ENCODE data around the gene YEATS2.
"Not testable (repeated sequence)": the region's sequence is repeated elsewhere in the genome, so short reads cannot be mapped to it uniquely, and the experiment has no call there.

Gene YEATS2

GRCh38 chr3:183714622-183715021 lies 17.0 kb downstream of the YEATS2 start:
- no peak for DNase-seq (ENCODE audit: low read depth, low spot score)

GRCh38 chr3:183718012-183718411 lies 20.4 kb downstream of the YEATS2 start:
- DNase-seq (ENCODE audit: low read depth, low spot score), result no peak

- DNase-seq (ENCODE audit: low read depth, low spot score), result no peak
These were observed 27.8 kb downstream of the YEATS2 start for GRCh38 chr3:183725387-183725786.

- DNase-seq (ENCODE audit: low read depth, low spot score), result no peak
These were observed 30.6 kb downstream of the YEATS2 start for GRCh38 chr3:183728204-183728603.

- no peak for DNase-seq (ENCODE audit: low read depth, low spot score)
These were observed 32.8 kb downstream of the YEATS2 start for GRCh38 chr3:183730361-183730760.

GRCh38 chr3:183731611-183732010 lies 34.0 kb downstream of the YEATS2 start:
- DNase-seq (ENCODE audit: low read depth, low spot score), result no peak

- no peak for DNase-seq (ENCODE audit: low read depth, low spot score)
These were observed 36.0 kb downstream of the YEATS2 start for GRCh38 chr3:183733553-183733952.

- no peak for DNase-seq (ENCODE audit: low read depth, low spot score)
These were observed 37.3 kb downstream of the YEATS2 start for GRCh38 chr3:183734750-183735494.

- no peak for DNase-seq (ENCODE audit: low read depth, low spot score)
These were observed 39.5 kb downstream of the YEATS2 start for GRCh38 chr3:183737116-183737515.

GRCh38 chr3:183740154-183740553 lies 42.6 kb downstream of the YEATS2 start:
- DNase-seq (ENCODE audit: low read depth, low spot score), result not testable (repeated sequence)

- no peak for DNase-seq (ENCODE audit: low read depth, low spot score)
These were observed 45.6 kb downstream of the YEATS2 start for GRCh38 chr3:183743231-183743630.

GRCh38 chr3:183745300-183746098 lies 47.9 kb downstream of the YEATS2 start:
- no peak for DNase-seq (ENCODE audit: low read depth, low spot score)

GRCh38 chr3:183754052-183754451 lies 56.5 kb downstream of the YEATS2 start:
- no peak for DNase-seq (ENCODE audit: low read depth, low spot score)

- DNase-seq (ENCODE audit: low read depth, low spot score), result no peak
These were observed 64.7 kb downstream of the YEATS2 start for GRCh38 chr3:183762304-183762703.

- DNase-seq (ENCODE audit: low read depth, low spot score), result no peak
These were observed 67.5 kb downstream of the YEATS2 start for GRCh38 chr3:183764847-183765731.

- DNase-seq (ENCODE audit: low read depth, low spot score), result no peak
These were observed 68.5 kb downstream of the YEATS2 start for GRCh38 chr3:183766107-183766506.

- no peak for DNase-seq (ENCODE audit: low read depth, low spot score)
These were observed 69.4 kb downstream of the YEATS2 start for GRCh38 chr3:183766745-183767606.

GRCh38 chr3:183768114-183768513 lies 70.5 kb downstream of the YEATS2 start:
- no peak for DNase-seq (ENCODE audit: low read depth, low spot score)

- no peak for DNase-seq (ENCODE audit: low read depth, low spot score)
These were observed 71.9 kb downstream of the YEATS2 start for GRCh38 chr3:183769453-183769852.

GRCh38 chr3:183774631-183775030 lies 77.0 kb downstream of the YEATS2 start:
- no peak for DNase-seq (ENCODE audit: low read depth, low spot score)

GRCh38 chr3:183775781-183776180 lies 78.2 kb downstream of the YEATS2 start:
- no peak for DNase-seq (ENCODE audit: low read depth, low spot score)
